RWPE1 (cell line): ENCODE measurements around the gene ACAD11.

ENCODE experiments used
- CTCF ChIA-PET: fragments of 350-600 bp; sonication (Branson Sonifier 250); formaldehyde crosslinking; extraction: SDS; loops from one replicate; lab custom pipeline; 2021; lab: Yijun Ruan, JAX
- POLR2A ChIA-PET: fragments of 400-600 bp; formaldehyde crosslinking; extraction: SDS; loops from one replicate; lab custom pipeline; 2020; ENCODE audit warnings: antibody characterized with exemption; ENCODE audit not compliant: low non-redundant PET; lab: Yijun Ruan, JAX
- DNase-seq: peaks from one replicate; pipeline ENCODE4 v3.0.0; 2012; ENCODE audit warnings: low spot score
- H3K27ac ChIP-seq: fragments of 450-650 bp; 2 replicates; pipeline ENCODE4 v1.5.1; 2017
- CTCF ChIP-seq: fragments of 450-650 bp; conservative IDR thresholded peaks from 2 replicates; pipeline ENCODE4 v1.5.1; 2017; ENCODE audit warnings: low read depth, mild to moderate bottlenecking

Gene ACAD11

GRCh38 chr3:132549890-132550578 lies 109.6 kb downstream of the ACAD11 start:
- DNase-seq: peak; percentile 26
- CTCF ChIA-PET: interaction anchor here (0.7 kb wide), 1 partner anchor 92 kb away, joined by 3 read pairs; no protein-coding TSS in a partner anchor
- POLR2A ChIA-PET: no interaction called here

DNA sequence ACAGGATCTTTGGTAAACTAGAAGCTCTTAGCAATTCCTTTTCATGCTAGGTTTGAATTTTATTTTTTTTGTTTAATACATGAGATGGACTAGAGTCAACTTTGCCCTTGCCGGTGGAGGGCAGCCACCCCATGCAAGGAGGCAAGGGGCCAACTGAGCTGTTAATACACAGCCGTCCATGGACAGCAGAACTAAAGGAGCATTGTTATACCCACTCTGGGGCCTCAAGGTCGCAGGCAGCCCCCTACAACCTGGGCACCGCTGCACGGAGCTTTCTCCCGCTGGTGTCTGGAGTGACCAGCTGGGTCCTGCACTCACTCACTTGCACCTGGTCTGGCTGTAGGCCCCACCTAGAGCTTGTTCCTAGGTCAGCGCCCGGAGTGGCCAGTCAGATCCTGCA lies 110.4 kb downstream of the ACAD11 start:
- no peak for TF ChIP-seq CTCF
- no peak for DNase-seq
- ChIA-PET CTCF (interaction anchor here (0.7 kb wide), 1 partner anchor 93 kb away, joined by 3 read pairs; no protein-coding TSS in a partner anchor), POLR2A (no interaction called here)
- H3K27ac ChIP-seq: no peak overlapping the region

More at GRCh38 chr3:132549890-132550578, 109.6 kb downstream of the ACAD11 start:
- TF ChIP-seq CTCF: no peak
- no peak overlapping the region for H3K27ac ChIP-seq

DNA sequence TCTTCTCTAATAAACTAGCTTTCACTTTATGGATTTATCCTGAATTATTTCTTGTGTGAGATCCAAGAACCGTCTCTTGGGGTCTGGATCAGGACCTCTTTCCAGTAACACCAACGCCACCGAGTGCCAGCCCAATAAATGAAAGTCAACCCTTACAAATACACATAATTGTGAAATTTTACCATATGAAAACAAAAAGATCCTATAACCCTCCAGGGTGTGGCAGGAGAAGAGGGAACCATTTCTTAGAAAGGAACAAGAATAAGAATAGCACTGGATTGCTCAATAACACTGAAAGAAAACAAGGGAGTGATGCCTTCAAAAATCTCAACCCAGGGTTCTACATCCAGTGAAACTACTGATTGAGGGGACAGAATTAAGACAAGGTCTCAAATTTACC lies 114.1 kb downstream of the ACAD11 start:
- no peak for TF ChIP-seq CTCF
- CTCF ChIA-PET: no interaction called here
- POLR2A ChIA-PET: no interaction called here
- no peak for DNase-seq
- H3K27ac ChIP-seq: no peak overlapping the region

DNA sequence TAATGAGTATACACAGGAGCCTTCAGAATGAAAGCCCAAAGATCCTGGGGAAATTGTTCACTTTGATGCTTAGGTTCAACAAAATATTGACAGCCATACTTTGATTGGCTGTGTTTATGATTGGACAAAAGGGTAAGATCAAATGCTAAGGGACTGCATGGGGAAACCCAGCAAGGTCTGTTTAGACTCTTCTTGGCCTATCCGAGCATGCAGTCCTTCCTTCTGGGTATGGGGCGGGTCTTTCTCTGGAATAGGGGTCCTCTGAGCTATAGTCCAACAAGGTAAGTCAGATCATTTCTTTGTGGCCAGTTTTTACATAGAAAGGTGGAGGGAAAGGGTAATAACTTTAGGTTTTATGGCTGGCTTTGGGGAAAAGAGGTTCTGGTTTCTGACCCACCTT lies 115.5 kb downstream of the ACAD11 start:
- DNase-seq: no peak
- no peak for TF ChIP-seq CTCF
- CTCF ChIA-PET: no interaction called here
- H3K27ac ChIP-seq: no peak overlapping the region
- POLR2A ChIA-PET: no interaction called here

DNA sequence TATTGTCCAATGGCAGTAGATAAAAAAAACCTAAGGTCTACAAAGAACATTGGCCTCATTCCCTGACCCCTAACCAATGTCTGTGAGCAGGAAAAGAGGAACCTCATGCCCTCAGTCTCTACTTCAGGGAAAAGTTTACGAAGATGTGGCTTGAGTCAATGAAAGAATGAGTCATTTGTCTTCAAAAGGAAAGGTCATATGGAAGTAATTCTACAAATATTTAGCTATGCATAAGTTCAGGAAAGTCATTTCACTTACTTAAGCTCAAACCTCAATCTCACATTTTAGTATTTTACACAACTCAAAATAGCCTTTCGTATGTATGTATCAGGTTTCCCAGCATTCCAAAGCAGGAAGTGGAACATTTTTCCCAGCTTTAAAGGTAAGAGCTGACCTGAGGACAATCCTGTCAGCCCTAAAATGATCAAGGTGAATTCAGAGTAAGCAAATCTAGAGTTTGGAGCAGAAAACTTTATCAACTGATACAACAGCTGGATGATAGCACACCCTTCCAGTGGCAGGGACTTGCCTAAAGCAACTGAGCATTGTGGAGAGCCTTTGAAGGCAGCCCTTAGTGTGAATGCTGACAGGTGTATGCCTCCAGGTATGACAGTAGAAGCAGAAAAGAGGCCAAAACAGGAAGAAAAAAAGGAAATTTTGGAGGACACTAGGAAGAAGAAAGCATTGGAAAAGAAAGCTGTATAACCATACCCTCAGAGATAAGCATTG lies 116.4 kb downstream of the ACAD11 start:
- DNase-seq: peak; percentile 38
- CTCF ChIA-PET: interaction anchor here (0.6 kb wide), 1 partner anchor 98 kb away, joined by 4 read pairs; no protein-coding TSS in a partner anchor
- POLR2A ChIA-PET: interaction anchor here (0.6 kb wide), 1 partner anchor 125 kb away, joined by 4 read pairs; no protein-coding TSS in a partner anchor
- H3K27ac ChIP-seq: no peak overlapping the region
- no peak for TF ChIP-seq CTCF

- POLR2A ChIA-PET: no interaction called here
- TF ChIP-seq CTCF: no peak
- no peak overlapping the region for H3K27ac ChIP-seq
- CTCF ChIA-PET: no interaction called here
- no peak for DNase-seq
Measured at GRCh38 chr3:132542577-132542976, 117.0 kb downstream of the ACAD11 start.
